Activated T-cell treated with anti-CD3 and anti-CD28 coated beads for 1 hour (primary cell): ENCODE results near the gene EPHB1.

Experiments used
- DNase-seq: peaks from one replicate; pipeline ENCODE4 v3.0.0-alpha.2; 2020; ENCODE audit warnings: low read depth

Gene EPHB1

GRCh38 chr3:134794950-134795745 is at the start of gene EPHB1:
EPHB1 (plus strand) TSS chr3:134795260.
- DNase-seq, result peak; percentile 22

GRCh38 chr3:134748698-134749097 is 46.4 kb upstream of the EPHB1 start:
- DNase-seq, result no peak

- no peak for DNase-seq
Measured at GRCh38 chr3:134749174-134749573, 45.9 kb upstream of the EPHB1 start.

- no peak for DNase-seq
Measured at GRCh38 chr3:134749802-134750553, 45.1 kb upstream of the EPHB1 start.

- DNase-seq, result no peak
Measured at GRCh38 chr3:134751831-134752230, 43.2 kb upstream of the EPHB1 start.

GRCh38 chr3:134752761-134753461 is 42.1 kb upstream of the EPHB1 start:
- DNase-seq, result no peak

GRCh38 chr3:134753999-134754742 is 40.9 kb upstream of the EPHB1 start:
- no peak for DNase-seq

- DNase-seq, result no peak
Measured at GRCh38 chr3:134754768-134755559, 40.1 kb upstream of the EPHB1 start.

- DNase-seq, result no peak
Measured at GRCh38 chr3:134755821-134756220, 39.2 kb upstream of the EPHB1 start.

GRCh38 chr3:134757549-134758069 is 37.5 kb upstream of the EPHB1 start:
- no peak for DNase-seq

GRCh38 chr3:134761213-134761612 is 33.8 kb upstream of the EPHB1 start:
- no peak for DNase-seq

- DNase-seq, result no peak
Measured at GRCh38 chr3:134762016-134762415, 33.0 kb upstream of the EPHB1 start.

- no peak for DNase-seq
Measured at GRCh38 chr3:134765468-134765867, 29.6 kb upstream of the EPHB1 start.

- DNase-seq, result no peak
Measured at GRCh38 chr3:134766290-134766689, 28.8 kb upstream of the EPHB1 start.

- no peak for DNase-seq
Measured at GRCh38 chr3:134768116-134768515, 26.9 kb upstream of the EPHB1 start.

GRCh38 chr3:134768837-134769236 is 26.2 kb upstream of the EPHB1 start:
- no peak for DNase-seq

- no peak for DNase-seq
Measured at GRCh38 chr3:134769287-134769868, 25.7 kb upstream of the EPHB1 start.

- DNase-seq, result no peak
Measured at GRCh38 chr3:134772011-134772410, 23.0 kb upstream of the EPHB1 start.

- DNase-seq, result no peak
Measured at GRCh38 chr3:134772591-134772990, 22.5 kb upstream of the EPHB1 start.

- no peak for DNase-seq
Measured at GRCh38 chr3:134775831-134776230, 19.2 kb upstream of the EPHB1 start.

- no peak for DNase-seq
Measured at GRCh38 chr3:134776518-134776917, 18.5 kb upstream of the EPHB1 start.
